Measurements from ENCODE around the gene EFCAB8.

GRCh38 chr20:32893263-32894025 is 34.7 kb downstream of the EFCAB8 start:
- TF ChIP-seq CTCF (IDR thresholded peaks at IDR 0.05 in 4 of 5, conservative IDR thresholded peaks at IDR 0.05 in 1 of 5) (no peak), POLR2A (IDR thresholded peaks at IDR 0.05) (no peak)

Data from gastrocnemius medialis (tissue), 4 donors.